ENCODE measurements around the gene LDLRAD4.

The LDLRAD4 gene

DNA sequence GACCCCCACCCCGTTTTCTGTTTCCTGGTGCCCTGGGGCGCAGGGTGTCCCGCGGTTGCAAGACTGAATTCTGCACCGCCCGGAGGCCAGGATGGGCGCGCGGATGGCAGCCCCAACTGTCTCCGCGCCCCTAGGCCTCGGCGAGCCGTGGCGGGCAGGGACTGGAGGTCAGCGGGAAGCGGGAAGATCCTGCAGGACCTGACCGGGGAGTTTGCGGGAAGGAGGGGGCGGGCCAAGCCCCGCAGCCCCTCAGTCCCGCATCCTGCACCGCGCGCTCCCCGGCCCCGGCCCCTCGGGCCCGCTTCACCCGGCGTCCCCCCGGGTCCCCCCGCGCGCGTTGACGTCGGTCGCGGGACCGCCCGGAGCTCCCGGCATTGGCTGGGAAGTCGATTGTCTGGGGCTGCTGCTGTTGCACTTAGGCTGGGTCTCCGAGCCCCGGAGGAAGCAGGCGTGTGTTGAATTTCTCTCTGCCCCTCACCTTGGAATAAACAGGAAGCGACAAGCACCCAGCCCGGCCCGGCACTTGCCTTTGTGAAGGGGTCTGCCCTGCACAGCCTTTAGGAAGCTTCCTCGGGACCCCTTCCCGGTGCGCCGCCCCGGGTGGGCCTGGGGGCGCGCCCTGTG lies at the start of gene LDLRAD4:
TSS of gene LDLRAD4 (plus strand) at position 393 of the 624 bp plus-strand sequence.
- DNase-seq: no peak

DNA sequence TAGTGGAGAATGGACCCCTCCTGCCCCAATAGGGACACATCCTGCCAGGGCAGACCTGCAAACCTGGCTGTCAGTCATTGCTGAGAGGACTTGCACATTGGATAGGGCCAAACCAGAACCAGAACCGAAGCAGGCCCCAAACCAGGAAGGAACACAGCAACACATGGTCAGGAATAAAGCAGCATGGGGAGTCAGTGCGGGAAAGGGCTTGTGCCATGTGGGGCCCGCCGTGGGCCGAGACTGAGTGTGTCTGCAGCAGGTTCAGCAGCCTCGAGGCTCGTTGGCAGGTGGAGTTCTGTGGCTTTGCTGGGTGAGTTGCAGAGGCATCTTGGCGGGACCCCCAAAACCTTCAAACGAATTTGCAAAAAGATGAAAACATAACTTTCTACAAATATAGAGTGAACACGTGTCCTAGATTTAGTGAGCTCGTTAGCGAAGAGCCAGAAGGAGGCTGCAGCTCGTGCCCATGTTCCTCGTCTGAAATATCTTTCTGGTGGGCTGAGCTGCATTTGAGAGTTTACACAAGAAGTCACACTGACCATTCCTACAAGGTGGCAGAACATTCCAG lies 44.9 kb upstream of the LDLRAD4 start:
- DNase-seq: no peak

DNA sequence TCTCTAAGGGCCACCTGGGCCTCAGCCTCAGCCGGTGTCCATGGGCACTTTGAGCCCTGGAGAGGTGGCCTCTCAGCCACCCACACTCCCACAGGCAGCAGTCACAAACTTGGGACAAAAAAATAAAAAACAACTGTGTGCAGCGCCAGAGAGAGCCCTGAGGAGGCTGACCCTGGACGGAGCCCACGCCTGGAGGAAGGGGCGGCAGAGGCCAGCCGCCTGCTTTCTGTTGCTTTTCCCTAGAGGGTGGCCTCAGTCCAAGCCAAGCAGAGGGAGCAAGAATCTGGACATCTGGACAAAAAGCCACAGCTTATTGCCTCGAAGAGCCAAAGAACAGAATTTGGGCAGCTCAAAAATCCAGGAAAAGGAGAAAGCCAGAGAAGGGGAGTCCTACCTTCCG lies 43.3 kb upstream of the LDLRAD4 start:
- no peak for DNase-seq

DNA sequence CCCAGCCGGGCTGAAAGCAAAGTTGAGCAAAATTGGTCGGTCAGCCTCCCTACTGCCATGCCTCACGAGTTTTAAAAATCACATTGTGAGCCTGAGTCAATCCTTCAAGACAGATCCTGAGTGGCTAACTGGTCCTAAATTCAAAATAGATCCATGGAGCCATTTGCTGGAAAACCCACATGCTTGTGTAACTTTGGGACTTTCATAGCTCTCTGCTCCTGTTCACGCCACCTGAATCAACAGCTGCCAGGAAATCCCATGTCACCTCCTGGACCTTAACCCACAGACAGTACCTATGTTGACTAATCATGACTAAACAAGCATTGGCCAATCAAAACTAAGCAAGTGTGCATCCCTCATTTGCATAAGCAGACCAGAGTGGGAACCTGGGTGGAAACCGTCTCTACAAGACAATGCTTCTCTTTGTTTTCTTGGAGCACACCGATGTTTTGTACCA lies 42.8 kb upstream of the LDLRAD4 start:
- DNase-seq: no peak

DNA sequence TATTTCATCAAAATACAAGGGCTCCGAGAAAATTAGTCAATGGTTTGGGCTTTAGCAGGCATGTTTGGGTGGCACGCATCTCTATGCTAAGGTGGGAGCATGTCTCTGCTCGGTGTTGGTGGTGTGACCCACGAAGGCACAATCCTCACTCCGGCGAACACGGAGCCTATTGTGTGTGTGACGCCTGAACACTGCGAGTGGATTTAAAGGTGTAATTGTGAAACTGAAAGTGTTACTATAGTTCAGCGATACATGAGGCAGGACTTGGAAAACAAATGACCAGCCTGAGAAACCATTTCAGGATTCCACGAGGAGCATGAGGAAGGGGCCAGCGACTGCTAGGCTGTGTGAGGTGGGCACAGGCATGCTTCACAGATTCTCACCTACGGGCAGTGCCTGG lies 41.7 kb upstream of the LDLRAD4 start:
- no peak for DNase-seq

GRCh38 chr18:13178197-13178596 lies 40.4 kb upstream of the LDLRAD4 start:
- DNase-seq: no peak

GRCh38 chr18:13178976-13179375 lies 39.6 kb upstream of the LDLRAD4 start:
- no peak for DNase-seq

GRCh38 chr18:13179566-13180113 lies 38.9 kb upstream of the LDLRAD4 start:
- no peak for DNase-seq

DNA sequence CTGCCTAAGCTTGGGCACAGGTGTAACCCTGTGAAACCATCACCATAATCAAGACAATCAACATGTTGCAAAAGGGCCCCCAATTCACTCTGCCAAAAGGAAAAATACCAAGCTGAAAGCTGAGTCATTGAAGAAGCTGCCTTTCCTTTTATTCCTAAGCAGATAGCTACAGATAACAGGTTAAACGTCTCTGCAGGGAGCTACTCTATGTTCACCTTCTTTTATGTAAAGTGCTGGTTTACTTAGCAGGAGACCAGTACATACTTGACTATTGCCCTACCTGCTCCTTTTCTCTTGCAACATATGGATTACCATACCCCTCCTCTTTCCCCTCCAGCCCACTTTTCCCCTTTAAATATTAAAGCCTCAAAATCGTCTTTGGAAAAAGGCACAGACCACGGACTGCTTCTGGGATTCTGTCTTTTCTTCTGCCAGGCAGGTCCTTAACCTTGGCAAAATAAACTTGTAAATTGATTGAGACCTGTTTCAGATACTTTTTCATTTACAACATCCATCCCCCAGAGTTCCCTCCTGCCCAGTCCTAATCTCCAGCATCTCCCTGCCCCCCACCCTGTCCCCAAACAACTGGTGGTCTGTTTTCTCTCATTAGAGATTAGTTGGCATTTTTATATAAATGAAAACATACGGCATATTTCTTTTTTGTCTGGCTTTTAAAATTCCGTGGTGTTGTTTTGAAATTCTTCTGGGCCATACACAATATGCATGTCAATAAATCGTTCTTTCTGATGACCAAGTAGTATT lies 37.8 kb upstream of the LDLRAD4 start:
- no peak for DNase-seq

- no peak for DNase-seq
These were observed 36.8 kb upstream of the LDLRAD4 start for GRCh38 chr18:13181765-13182164.

- DNase-seq: no peak
These were observed 35.2 kb upstream of the LDLRAD4 start for GRCh38 chr18:13183359-13183758.

DNA sequence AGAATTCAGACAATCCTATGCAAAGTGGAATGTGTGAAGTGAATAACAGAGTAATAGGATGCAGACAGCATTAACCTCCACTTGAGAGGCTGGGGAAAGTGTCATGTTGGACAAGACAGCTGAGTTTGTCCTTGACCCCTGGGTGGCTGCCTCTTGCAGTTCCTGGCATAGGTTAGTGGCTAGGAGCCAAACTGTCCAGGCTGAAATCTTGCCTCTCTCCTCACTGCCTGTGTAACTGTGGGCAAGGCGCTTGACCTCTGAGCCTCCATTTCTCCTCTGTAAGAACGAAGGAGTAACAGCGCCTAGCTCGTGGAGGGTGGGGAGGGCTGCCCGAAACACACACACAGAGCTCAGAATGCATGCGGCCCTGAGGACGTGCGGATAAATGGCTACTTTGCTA lies 34.8 kb upstream of the LDLRAD4 start:
- DNase-seq: no peak

- no peak for DNase-seq
These were observed 34.2 kb upstream of the LDLRAD4 start for GRCh38 chr18:13184396-13184795.

DNA sequence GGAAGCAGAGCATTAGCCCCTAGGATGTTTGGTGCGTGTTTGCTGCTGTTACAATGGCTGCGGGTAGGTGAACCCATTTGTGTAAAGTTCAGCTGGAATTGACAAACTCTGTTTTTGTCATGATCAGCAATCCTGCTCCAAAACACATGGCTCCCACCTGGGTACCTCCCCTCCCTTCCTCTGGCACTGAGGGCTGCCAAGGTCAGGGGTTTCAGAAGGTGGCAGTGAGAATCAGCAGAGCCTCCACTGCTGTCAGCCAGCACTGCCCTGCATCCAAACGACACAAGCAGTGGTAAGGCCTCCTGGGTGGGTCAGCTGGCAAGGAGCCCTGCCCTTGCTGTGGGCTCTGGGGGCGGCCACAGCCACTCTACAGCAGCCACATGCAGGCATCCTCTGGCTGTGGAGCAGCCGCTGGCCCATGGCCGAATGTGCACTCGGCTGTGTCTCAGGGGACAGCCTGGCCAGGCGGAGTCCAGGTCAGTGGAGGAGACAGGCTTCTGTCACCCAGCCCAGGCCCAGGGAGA lies 32.8 kb upstream of the LDLRAD4 start:
- DNase-seq: no peak

DNA sequence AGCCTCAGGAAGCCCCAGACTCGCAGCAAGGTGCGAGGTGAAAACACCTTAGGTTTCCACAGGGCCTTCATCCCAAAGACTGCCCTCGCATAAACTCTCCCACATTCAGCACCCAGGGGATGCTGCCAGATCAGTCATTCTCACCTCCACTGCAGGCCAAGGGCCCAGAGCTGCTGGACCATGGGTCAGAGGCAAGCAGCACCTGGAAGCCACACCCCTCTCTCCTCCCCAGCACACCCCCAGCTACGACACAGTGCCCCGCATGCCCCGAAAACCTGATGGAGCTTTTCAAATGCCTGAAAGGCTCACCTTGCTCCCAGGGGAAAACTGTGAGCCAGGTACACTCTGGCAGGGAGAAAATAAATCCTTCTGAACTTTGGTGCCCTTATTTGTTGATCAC lies 31.9 kb upstream of the LDLRAD4 start:
- no peak for DNase-seq

DNA sequence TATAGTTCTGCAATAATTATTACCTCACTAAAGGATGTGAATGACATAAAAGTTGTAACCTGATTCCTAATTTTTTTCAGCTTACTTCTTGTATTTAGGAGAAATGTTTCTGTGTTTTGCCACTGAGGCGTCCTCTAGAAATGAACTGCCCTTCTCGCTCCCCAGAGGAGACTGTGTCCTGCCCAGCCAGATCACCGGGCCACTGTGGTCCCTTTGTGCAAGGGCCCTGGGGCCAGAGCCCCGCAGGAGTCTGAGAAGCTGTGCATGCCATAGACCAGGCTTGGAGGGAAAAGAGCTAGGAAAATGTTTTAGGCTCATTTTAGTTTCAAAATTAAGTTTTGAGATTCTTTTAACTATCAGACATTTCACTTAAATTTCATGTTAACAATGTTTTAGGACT lies 31.1 kb upstream of the LDLRAD4 start:
- DNase-seq: no peak

- DNase-seq: no peak
These were observed 27.5 kb upstream of the LDLRAD4 start for GRCh38 chr18:13191031-13191430.

- no peak for DNase-seq
These were observed 26.8 kb upstream of the LDLRAD4 start for GRCh38 chr18:13191779-13192178.

DNA sequence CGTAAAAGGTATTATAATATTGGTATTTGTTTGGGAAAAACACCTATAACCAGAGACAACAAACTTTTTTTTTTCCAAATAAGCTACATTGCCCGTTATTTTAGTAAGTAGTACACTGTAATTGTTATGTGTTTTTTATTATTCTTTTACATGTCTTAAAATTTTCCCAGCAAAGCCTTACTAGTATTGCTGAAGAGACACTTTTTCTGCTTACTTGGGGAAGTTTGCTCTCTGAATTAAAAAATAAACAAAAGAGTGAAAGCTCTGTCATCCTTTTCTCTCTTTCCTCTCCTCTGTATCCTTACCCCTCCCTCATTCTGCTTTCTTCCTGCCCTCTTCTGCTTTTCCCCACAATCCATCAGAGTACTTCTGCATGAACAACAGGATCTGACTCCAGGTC lies 25.6 kb upstream of the LDLRAD4 start:
- no peak for DNase-seq

DNA sequence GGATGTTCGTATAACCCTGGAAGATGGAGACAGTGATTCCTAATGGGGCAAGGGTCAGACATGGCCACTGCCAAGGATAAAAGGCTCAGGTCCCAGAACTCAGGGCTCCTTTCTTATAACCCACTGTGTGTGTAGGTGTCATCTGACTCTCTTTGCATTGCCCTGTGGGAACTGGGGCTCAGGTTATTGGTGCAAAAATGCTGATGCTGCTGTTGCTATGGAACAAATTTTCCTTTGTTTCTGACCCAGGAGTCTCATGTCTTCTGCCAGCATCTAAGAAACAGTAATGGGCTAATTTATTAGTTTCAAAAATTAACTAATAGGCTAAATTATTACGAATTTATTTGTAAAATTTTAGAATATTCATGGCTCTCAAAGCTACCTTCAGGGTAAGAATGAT lies 24.3 kb upstream of the LDLRAD4 start:
- no peak for DNase-seq

DNA sequence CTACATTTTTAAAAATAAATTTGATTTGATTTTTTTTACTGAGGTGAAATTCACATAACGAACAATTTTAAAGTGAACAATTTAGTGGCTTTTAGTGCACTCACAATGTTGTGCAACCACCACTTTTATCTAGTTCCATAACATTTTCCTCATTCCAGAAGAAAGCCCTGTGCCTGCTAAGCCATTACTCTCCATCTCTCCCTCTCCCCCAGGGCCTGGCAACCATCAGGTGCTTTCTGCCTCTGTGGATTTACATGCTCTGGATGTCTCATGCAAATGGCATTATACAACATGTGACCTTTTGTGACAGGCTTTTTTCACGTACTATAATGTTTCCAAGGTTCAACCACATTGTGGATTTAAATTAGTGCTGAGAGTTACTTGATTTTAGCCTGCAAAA lies 19.9 kb upstream of the LDLRAD4 start:
- no peak for DNase-seq

GRCh38 chr18:13199169-13199568 lies 19.4 kb upstream of the LDLRAD4 start:
- DNase-seq: no peak

DNA sequence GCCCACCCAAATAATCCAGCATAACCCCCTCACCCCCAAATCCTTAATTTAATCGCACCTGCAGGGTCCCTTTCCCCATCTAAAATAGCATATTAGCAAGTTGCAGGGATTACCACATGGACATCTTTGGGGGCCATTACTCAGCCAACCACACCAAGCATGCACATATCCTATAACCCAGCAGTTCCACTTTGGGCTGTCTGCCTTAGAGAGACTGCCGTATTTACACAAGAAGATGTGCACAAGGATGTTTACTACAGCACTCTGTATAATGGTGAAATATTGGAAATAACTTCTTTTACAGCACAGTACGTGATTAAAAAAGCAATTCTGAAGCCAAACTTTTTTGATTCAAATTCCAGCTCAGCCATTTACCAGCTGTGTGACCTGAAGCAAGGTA lies 17.3 kb upstream of the LDLRAD4 start:
- no peak for DNase-seq

- DNase-seq: no peak
These were observed 16.0 kb upstream of the LDLRAD4 start for GRCh38 chr18:13202571-13202970.
